ENCODE results near the gene CAV2.

CAV2 gene

DNA sequence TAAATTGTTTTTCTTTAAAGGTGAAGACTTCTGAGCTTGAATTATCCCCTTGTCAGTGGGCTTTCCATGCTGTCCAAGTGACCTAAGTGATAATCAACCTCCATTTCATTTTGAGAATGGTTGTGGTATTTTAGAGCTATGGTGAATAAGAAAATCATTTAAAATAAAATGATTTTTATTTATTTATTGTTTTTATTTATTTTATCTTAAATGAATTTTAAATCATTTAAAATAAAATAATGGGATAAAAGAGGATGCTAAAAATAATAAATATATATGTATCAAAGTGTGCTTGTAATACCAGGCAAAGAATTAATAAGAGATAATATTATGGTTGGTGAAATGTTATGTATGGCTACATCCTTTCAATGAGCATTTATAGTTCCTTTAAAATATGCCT lies 49.8 kb downstream of the CAV2 start:
- no peak for DNase-seq

- DNase-seq, result no peak
Measured at GRCh38 chr7:116551692-116552091, 52.2 kb downstream of the CAV2 start.

DNA sequence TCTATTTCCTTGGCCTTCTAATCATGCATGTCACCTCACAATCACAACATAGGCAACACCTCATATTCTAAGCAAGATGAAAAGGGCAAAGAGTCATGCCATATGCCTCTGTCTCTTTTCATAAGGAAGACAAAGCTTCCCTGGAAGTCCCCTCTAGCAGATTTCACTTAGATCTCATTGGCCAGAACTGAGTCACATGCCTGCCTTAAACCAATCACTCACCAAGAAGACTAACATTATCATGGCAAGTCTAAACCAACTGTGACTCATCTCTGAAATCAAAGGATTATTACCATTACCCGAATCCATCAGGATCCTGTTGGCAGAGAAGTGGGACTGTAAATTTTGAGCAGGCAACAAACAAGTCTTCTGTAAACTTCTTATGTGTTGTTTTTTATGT lies 53.1 kb downstream of the CAV2 start:
- DNase-seq, result no peak

DNA sequence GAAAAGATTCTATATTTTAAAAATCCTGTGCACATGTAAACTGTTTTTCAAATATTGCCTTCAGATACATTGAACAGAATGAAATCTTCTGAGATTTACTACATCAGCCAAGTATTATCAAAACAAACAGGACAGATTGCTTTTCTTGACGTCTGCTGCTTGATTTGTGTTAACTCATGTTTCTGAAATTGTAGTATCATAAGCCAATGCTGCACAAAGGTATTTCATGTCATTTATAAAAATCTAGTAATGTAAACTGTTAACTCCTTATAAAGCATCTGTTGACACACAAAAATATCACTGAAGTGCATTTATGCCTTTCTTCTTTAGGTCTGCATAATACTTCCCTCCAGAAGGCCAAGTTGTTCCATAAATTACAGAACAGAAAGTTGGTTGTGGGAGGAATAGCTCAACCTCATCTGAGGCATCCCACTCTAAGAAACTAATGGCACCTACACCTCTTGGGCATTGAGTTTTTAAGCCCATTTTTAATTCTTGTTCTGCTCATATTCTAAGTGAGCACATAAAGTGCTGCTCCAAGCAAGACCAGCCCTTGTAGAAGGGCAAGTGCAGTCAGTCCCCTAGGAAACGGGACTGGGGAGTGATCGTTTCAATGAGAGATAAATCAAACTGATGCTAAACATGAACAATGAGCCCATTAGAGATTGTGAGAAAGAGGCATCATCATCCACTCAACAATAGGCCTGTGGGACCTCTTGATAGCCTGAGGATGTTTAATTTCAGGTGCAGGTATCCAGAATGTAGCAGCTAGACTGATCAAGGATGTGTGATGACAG lies 53.8 kb downstream of the CAV2 start:
- no peak for DNase-seq

- no peak for DNase-seq
Measured at GRCh38 chr7:116554436-116554835, 54.9 kb downstream of the CAV2 start.

DNA sequence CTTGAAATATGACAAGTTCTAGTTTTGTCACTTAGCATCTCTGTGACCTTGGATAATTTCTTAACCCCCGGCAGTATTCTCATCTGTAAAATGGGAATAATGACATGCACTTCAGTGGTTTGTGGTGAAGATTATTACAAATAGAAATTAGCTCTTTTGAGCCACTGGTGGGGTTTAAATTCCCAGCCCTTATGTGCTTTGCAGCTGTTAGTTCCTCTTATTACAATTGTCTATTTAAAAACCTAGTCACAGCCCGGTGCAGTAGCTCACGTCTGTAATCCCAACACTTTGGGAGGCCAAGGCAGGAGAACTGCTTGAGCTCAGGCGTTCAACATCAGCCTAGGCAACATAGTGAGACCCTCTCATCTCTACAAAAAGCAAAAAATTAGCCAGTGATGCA lies 55.4 kb downstream of the CAV2 start:
- DNase-seq, result no peak

DNA sequence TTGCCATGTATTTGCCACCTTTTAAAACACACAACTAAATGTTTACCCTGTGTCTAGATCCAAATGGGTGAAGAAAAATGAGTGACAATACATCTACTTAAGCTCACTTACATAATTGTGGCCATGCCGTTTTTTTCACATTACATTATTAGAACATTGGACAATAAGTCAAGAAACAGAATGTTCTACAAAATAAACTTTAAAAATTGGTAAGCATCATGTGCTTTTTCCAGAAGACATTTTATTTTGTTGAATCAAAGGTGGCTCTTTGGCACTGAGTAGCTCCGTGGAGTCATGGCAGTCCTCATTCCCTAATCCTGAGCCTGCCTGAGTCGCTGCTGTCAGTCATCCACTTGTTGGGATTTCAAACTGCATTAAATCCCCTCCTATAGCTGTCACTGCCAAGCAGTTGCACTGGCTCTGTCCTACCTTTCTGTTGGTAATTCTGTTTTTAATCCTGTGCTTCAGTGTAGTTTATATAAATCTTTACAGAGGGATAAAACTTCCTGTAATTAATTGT lies 57.6 kb downstream of the CAV2 start:
- DNase-seq, result no peak

- DNase-seq, result no peak
Measured at GRCh38 chr7:116557901-116558300, 58.4 kb downstream of the CAV2 start.
